Muscle layer of duodenum (tissue), 2 donors: ENCODE results near the gene THEM5.
"Not testable (repeated sequence)": the region's sequence is repeated elsewhere in the genome, so short reads cannot be mapped to it uniquely, and the experiment has no call there.

Experiments used
- H3K27ac ChIP-seq: one replicate; pipeline ENCODE4 v1.7.0; 2013; ENCODE audit warnings: mild to moderate bottlenecking, low read length
- H3K27me3 ChIP-seq: one replicate; pipeline ENCODE4 v1.7.0; 2013; ENCODE audit warnings: low read depth, mild to moderate bottlenecking, control low read depth, low read length
- H3K36me3 ChIP-seq, 2 donors: one replicate each; pipeline ENCODE4 v1.7.0; 2013; ENCODE audit warnings: low read length in 2 of 2, control low read depth in 1 of 2, mild to moderate bottlenecking in 1 of 2; ENCODE audit not compliant: insufficient read depth in 2 of 2, control insufficient read depth in 1 of 2
- H3K4me1 ChIP-seq, 2 donors: one replicate each; pipeline ENCODE4 v1.7.0; 2013; ENCODE audit warnings: low read length in 2 of 2, mild to moderate bottlenecking in 2 of 2, control low read depth in 1 of 2, moderate library complexity in 1 of 2; ENCODE audit not compliant: insufficient read depth in 2 of 2, control insufficient read depth in 1 of 2
- H3K4me3 ChIP-seq, 2 donors: one replicate each; pipeline ENCODE4 v1.7.0; 2013; ENCODE audit warnings: low read length in 2 of 2, low read depth in 1 of 2, mild to moderate bottlenecking in 1 of 2
- H3K9me3 ChIP-seq, 2 donors: one replicate each; pipeline ENCODE4 v1.7.0; 2013; ENCODE audit warnings: low read length in 2 of 2, control low read depth in 1 of 2, mild to moderate bottlenecking in 1 of 2; ENCODE audit not compliant: control insufficient read depth in 1 of 2
- donor health status: healthy.

Gene THEM5

GRCh38 chr1:151867321-151867720 is 13.8 kb upstream of the THEM5 start:
- H3K36me3 ChIP-seq: no peaks in the 10 kb centered on the region
- H3K4me1 ChIP-seq: no peaks in the 10 kb centered on the region
- H3K9me3 ChIP-seq: no peaks in the 10 kb centered on the region
- H3K27ac ChIP-seq: no peak overlapping the region
- no peak overlapping the region for H3K4me3 ChIP-seq
- H3K27me3 ChIP-seq: no peaks in the 10 kb centered on the region

- H3K27me3 ChIP-seq: no peaks in the 10 kb centered on the region
- H3K4me3 ChIP-seq: no peak overlapping the region
- no peak overlapping the region for H3K27ac ChIP-seq
- H3K36me3 ChIP-seq: no peaks in the 10 kb centered on the region
- no peaks in the 10 kb centered on the region for H3K9me3 ChIP-seq
- H3K4me1 ChIP-seq: no peaks in the 10 kb centered on the region
Measured at GRCh38 chr1:151864411-151864810, 10.9 kb upstream of the THEM5 start.

GRCh38 chr1:151862604-151863003 is 9.1 kb upstream of the THEM5 start:
- H3K4me3 ChIP-seq: no peak overlapping the region
- H3K27ac ChIP-seq: no peak overlapping the region
- no peaks in the 10 kb centered on the region for H3K4me1 ChIP-seq
- H3K9me3 ChIP-seq: no peaks in the 10 kb centered on the region
- no peaks in the 10 kb centered on the region for H3K27me3 ChIP-seq
- H3K36me3 ChIP-seq: no peaks in the 10 kb centered on the region

GRCh38 chr1:151860504-151861187 is 7.1 kb upstream of the THEM5 start:
- H3K27ac ChIP-seq: no peak overlapping the region
- H3K36me3 ChIP-seq: no peaks in the 10 kb centered on the region
- no peaks in the 10 kb centered on the region for H3K27me3 ChIP-seq
- no peaks in the 10 kb centered on the region for H3K9me3 ChIP-seq
- no peak overlapping the region for H3K4me3 ChIP-seq
- H3K4me1 ChIP-seq: no peaks in the 10 kb centered on the region

- Histone ChIP-seq H3K4me1 (no peaks in the 10 kb centered on the region), H3K9me3 (no peaks in the 10 kb centered on the region), H3K4me3 (no peak overlapping the region), H3K36me3 (no peaks in the 10 kb centered on the region), H3K27me3 (no peaks in the 10 kb centered on the region), H3K27ac (no peak overlapping the region)
Measured at GRCh38 chr1:151859891-151860293, 6.4 kb upstream of the THEM5 start.

- H3K4me1 ChIP-seq: no peaks in the 10 kb centered on the region
- H3K9me3 ChIP-seq: no peaks in the 10 kb centered on the region
- no peak overlapping the region for H3K27ac ChIP-seq
- no peaks in the 10 kb centered on the region for H3K36me3 ChIP-seq
- no peaks in the 10 kb centered on the region for H3K27me3 ChIP-seq
- H3K4me3 ChIP-seq: no peak overlapping the region
Measured at GRCh38 chr1:151858886-151859665, 5.6 kb upstream of the THEM5 start.

- no peaks in the 10 kb centered on the region for H3K27me3 ChIP-seq
- no peak overlapping the region for H3K27ac ChIP-seq
- no peak overlapping the region for H3K4me3 ChIP-seq
- no peaks in the 10 kb centered on the region for H3K36me3 ChIP-seq
- no peaks in the 10 kb centered on the region for H3K4me1 ChIP-seq
- no peaks in the 10 kb centered on the region for H3K9me3 ChIP-seq
Measured at GRCh38 chr1:151858030-151858746, 4.7 kb upstream of the THEM5 start.

- no peaks in the 10 kb centered on the region for H3K9me3 ChIP-seq
Measured at GRCh38 chr1:151855933-151856332, 2.4 kb upstream of the THEM5 start.

GRCh38 chr1:151855516-151855915 is 2.0 kb upstream of the THEM5 start:
- not testable (repeated sequence) for H3K36me3 ChIP-seq, H3K27me3 ChIP-seq, H3K27ac ChIP-seq, H3K4me3 ChIP-seq, H3K4me1 ChIP-seq, H3K9me3 ChIP-seq

More at GRCh38 chr1:151855933-151856332, 2.4 kb upstream of the THEM5 start:
- H3K4me1 ChIP-seq: no peaks in the 10 kb centered on the region
- H3K27me3 ChIP-seq: no peaks in the 10 kb centered on the region
- no peaks in the 10 kb centered on the region for H3K36me3 ChIP-seq
- no peak overlapping the region for H3K4me3 ChIP-seq
- H3K27ac ChIP-seq: no peak overlapping the region

- no peaks in the 10 kb centered on the region for H3K36me3 ChIP-seq
- no peaks in the 10 kb centered on the region for H3K4me1 ChIP-seq
- no peak overlapping the region for H3K27ac ChIP-seq
- no peak overlapping the region for H3K4me3 ChIP-seq
- H3K9me3 ChIP-seq: no peaks in the 10 kb centered on the region
- H3K27me3 ChIP-seq: no peaks in the 10 kb centered on the region
Measured at GRCh38 chr1:151854658-151855057, 1.1 kb upstream of the THEM5 start.

- no peaks in the 10 kb centered on the region for H3K27me3 ChIP-seq
- H3K9me3 ChIP-seq: no peaks in the 10 kb centered on the region
- no peaks in the 10 kb centered on the region for H3K36me3 ChIP-seq
- no peak overlapping the region for H3K4me3 ChIP-seq
- no peaks in the 10 kb centered on the region for H3K4me1 ChIP-seq
- H3K27ac ChIP-seq: no peak overlapping the region
Measured at GRCh38 chr1:151852733-151853132, 779 bp downstream of the THEM5 start.
